GM04503 (cell line): ENCODE results near the gene CHST5.
"Not testable (repeated sequence)": the region's sequence is repeated elsewhere in the genome, so short reads cannot be mapped to it uniquely, and the experiment has no call there.

ENCODE experiments used
- DNase-seq: peaks from one replicate; pipeline ENCODE4 v3.0.0-alpha.2; 2012; ENCODE audit warnings: low read depth

The CHST5 gene

DNA sequence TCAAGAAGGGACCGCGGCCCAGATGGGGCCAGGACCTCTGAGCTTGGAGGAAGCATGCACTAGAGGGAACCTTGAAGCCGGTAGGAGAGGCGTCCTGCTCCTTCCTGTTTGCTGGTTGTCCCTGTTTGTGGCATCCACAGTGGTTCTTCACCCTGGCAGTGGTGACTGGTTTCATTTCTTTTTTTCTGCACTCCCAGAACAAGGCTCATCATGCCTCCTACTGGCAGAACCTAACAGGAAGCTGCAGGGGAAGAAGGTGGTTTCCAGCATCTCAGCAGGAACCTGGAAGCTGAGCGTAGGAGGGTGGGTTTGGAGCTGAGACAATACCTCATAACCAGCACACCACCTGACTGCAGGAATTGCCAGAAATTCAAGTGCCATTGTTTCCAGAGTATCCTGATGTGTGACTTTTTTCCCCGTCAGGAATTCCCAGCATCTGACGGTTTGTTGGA, 14.3 kb upstream of the CHST5 start:
- DNase-seq, result no peak

GRCh38 chr16:75548456-75548855, 12.5 kb upstream of the CHST5 start:
- DNase-seq, result not testable (repeated sequence)

- DNase-seq, result no peak
These were observed 10.4 kb upstream of the CHST5 start for GRCh38 chr16:75546293-75546692.

GRCh38 chr16:75545879-75546278, 10.0 kb upstream of the CHST5 start:
- not testable (repeated sequence) for DNase-seq

GRCh38 chr16:75542462-75542861, 6.6 kb upstream of the CHST5 start:
- DNase-seq, result not testable (repeated sequence)

DNA sequence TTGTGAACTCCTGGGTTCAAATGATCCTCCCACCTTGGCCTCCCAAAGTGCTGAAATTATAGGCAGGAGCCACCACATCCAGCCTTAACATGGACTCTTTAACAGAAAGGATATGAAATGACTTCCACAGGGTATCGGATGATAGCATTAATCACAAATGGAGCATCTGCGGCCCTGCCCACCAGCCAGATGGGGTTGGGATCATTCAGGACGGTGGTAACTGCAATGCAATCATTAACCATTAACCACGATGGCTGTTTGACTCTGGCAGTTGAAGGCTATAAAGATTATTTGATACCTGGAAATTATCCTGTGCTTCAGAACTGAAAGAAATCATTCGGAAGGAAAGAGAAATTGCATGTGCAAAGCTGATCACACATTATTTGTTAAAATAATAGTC, 5.3 kb upstream of the CHST5 start:
- DNase-seq, result no peak

- DNase-seq, result not testable (repeated sequence)
These were observed 3.1 kb upstream of the CHST5 start for GRCh38 chr16:75538882-75539565.

- no peak for DNase-seq
These were observed 1.9 kb upstream of the CHST5 start for GRCh38 chr16:75537776-75538175.

DNA sequence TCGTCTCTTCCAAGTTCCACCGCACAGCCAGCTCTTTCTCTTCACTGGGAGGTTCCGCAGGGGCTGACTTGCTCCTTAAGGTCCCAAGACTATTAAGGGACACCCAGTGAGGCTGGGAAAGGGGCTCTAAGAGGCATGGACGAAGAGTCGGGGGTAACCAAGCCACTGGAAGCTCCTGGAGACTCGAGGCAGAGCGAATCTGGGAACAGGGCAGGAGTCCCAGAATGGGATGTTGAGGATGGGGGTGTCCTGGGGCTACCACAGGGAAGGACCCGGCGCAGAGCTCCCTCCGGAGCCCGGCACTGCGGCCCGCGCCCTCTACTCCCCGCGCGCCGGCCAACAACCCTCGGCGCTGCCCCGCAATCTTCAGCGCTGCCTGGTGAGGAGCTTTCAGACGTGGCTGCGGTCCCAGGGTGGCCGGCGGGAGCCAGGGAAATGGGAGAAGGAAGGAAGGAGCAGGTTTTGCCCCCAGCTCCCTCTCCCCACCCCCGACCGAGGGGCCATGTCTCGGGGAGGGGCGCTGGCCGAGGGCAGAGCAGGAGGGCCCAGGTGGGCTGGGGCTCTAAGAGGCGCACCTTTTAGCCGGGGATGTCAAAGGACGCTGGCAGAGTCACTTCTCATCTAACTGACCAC, 581 bp downstream of the CHST5 start:
- DNase-seq, result no peak

GRCh38 chr16:75534560-75535205, 1.2 kb downstream of the CHST5 start:
- no peak for DNase-seq

DNA sequence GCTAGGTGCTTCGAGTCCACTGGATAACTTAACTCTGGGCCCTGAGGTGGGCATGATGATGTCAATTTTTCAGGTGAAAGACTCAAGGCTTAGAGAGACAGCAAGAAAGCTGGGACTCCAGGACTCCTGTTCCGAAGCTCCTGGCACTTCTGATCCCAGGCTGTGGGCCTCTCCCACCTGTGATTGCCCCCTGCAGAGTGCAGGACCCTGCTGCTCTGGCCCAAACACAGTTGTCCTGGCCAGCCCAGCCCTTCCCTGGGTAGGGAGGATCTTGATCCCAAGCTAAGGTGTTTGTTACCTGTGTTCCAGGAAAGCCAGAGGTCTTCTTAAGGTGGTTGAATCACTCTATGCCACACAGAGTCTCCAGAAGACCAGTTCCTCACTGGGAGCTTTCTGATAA, 3.1 kb downstream of the CHST5 start:
- no peak for DNase-seq

- DNase-seq, result no peak
These were observed 3.7 kb downstream of the CHST5 start for GRCh38 chr16:75532142-75532765.

- DNase-seq, result no peak
These were observed 5.9 kb downstream of the CHST5 start for GRCh38 chr16:75529959-75530358.

GRCh38 chr16:75529056-75529905, 6.6 kb downstream of the CHST5 start:
- no peak for DNase-seq

DNA sequence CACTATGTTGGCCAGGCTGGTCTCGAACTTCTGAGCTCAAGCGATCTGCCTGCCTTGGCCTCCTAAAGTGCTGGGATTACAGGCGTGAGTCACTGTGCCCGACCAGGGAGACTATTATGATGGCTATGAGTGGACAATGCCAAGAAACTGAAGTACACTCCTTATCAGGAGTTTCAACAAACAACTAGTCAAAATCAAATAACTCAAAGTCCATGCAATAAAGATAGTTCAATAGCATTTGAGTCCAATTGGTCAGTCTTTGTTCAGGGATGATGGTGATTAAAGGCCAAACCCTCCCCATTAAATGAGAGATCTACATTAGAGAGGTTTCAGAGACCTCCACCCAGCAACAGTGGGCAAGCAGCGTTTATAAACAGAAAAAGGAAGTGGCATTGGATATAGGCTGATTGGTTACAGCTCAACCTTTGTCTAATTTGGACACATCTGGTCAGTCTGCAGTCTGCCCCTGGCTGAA, 8.0 kb downstream of the CHST5 start:
- DNase-seq, result no peak

- no peak for DNase-seq
These were observed 9.7 kb downstream of the CHST5 start for GRCh38 chr16:75526032-75526790.

GRCh38 chr16:75519175-75519574, 16.7 kb downstream of the CHST5 start:
- no peak for DNase-seq

DNA sequence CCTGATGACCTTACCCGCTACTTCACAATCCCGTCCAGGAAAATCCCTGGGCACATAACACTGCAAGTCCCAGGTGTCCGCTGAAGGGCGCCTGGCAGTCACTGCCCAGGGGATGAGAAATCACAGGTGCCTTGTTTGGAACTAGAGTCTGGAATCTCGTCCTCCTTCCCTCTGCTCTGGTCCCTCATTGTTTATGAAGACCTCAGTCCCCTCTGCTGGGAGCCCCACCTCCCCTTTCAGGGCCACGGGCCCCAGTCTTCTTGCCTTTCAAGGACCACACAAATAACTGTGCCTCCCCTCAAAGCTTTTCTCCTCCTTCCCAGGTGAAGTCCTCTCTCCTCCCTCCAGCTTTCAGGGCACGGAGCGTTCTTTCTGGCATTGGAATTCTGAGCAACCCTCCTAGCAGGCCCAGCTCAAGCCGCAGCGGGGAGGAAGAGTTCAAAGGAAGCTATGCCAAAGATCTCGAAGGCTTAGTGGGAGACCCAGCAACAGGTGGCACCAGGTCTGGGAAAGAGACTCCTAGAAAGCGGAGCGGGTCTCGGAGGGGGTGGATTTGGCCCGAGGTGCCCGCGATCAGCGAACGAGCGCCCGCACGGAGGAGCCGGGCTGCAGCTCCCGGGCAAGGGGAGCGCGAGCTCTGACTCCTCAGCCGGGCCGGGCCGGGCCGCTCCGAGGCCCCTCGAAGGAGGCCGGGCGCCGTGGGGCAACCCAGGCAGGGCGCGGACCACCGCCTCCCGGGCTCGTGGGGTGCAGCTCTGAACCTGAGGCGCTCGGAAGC, 19.5 kb downstream of the CHST5 start:
- DNase-seq, result not testable (repeated sequence)

DNA sequence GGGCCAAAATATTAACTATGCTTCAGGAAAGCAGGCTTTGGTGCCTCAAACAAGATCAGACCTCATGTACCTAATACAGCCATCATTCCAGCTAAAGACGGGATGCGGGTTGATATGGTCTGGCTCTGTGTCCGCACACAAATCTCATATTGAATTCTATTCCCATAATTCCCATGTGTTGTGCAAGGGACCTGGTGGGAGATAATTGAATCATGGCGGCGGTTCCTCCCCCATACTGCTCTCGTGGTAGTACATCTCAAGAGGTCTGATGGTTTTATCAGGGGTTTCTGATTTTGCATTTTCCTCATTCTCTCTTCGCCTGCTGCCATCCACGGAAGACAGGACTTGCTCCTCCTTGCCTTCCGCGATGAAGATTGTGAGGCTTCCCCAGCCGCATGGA, 21.6 kb downstream of the CHST5 start:
- no peak for DNase-seq

DNA sequence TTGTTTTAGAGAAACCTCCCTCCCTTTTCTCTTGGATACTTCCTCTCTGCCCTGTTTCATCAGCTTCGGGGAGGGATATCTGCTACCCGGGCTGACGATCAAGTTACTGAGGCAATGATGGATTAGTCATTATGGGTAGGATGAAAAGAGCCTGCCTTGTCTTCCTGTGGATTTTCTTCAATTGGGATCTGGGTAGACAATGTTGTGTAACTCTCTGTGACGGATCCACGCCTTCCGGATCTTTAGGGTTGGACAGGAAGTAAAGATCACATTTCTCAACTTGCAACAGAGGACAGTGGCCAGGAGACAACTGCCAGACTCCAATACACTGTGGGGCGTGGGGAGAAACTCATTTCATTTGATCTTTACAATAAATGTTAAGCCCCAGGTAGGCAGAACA, 29.3 kb downstream of the CHST5 start:
- DNase-seq, result peak; percentile 74
